MM.1S (cell line): ENCODE data around the gene LRRC61.

ENCODE experiments used
- DNase-seq: peaks from one replicate; pipeline ENCODE4 v3.0.0-alpha.2; 2015
- H2AFZ ChIP-seq: fragments of 300-600 bp; sonication (generic); 2 replicates; pipeline ENCODE4 v1.6.0; 2016; ENCODE audit warnings: antibody characterized with exemption, low read length
- H3F3A ChIP-seq: fragments of 300-600 bp; sonication (generic); 2 replicates; pipeline ENCODE4 v1.6.1; 2016; ENCODE audit warnings: mild to moderate bottlenecking, antibody characterized with exemption, low read length, moderate library complexity, mixed read lengths; ENCODE audit not compliant: insufficient read depth
- H3K27ac ChIP-seq: fragments of 300-600 bp; sonication (generic); 2 replicates; pipeline ENCODE4 v1.5.1; 2016; ENCODE audit warnings: mild to moderate bottlenecking, low read length
- H3K27me3 ChIP-seq: fragments of 300-600 bp; sonication (generic); replicated peaks from 2 replicates; pipeline ENCODE4 v1.6.0; 2016; ENCODE audit warnings: low read length; ENCODE audit not compliant: insufficient read depth
- H3K36me3 ChIP-seq: fragments of 300-600 bp; sonication (generic); replicated peaks from 2 replicates; pipeline ENCODE4 v1.6.1; 2016; ENCODE audit warnings: mild to moderate bottlenecking, low read length, mixed read lengths; ENCODE audit not compliant: insufficient read depth
- H3K4me1 ChIP-seq: fragments of 300-600 bp; sonication (generic); 2 replicates; pipeline ENCODE4 v1.6.1; 2016; ENCODE audit warnings: low read length, mixed read lengths
- H3K4me2 ChIP-seq: fragments of 300-600 bp; sonication (generic); 2 replicates; pipeline ENCODE4 v1.6.0; 2016; ENCODE audit warnings: low read depth, low read length
- H3K4me3 ChIP-seq: fragments of 300-600 bp; sonication (generic); 2 replicates; pipeline ENCODE4 v1.5.1; 2016; ENCODE audit warnings: low read length, mixed read lengths
- H3K79me2 ChIP-seq: fragments of 300-600 bp; sonication (generic); 2 replicates; pipeline ENCODE4 v1.6.1; 2016; ENCODE audit warnings: mixed run types, low read length, mixed read lengths
- H3K9ac ChIP-seq: fragments of 300-600 bp; sonication (generic); 2 replicates; pipeline ENCODE4 v1.6.1; 2016; ENCODE audit warnings: low read length, mixed read lengths
- H3K9me2 ChIP-seq: fragments of 300-600 bp; sonication (generic); replicated peaks from 2 replicates; pipeline ENCODE4 v1.6.1; 2016; ENCODE audit warnings: mild to moderate bottlenecking, low read length, mixed read lengths; ENCODE audit not compliant: insufficient read depth
- H3K9me3 ChIP-seq: fragments of 300-600 bp; sonication (generic); replicated peaks from 2 replicates; pipeline ENCODE4 v1.6.1; 2016; ENCODE audit warnings: mild to moderate bottlenecking, low read length, mixed read lengths; ENCODE audit not compliant: insufficient read depth
- H4K20me1 ChIP-seq: fragments of 300-600 bp; sonication (generic); 2 replicates; pipeline ENCODE4 v1.6.1; 2016; ENCODE audit warnings: mild to moderate bottlenecking, low read length, moderate library complexity, mixed read lengths; ENCODE audit not compliant: insufficient read depth
- CTCF ChIP-seq: fragments of 300-600 bp; sonication (generic); IDR thresholded peaks from 2 replicates; pipeline ENCODE4 v1.5.1; 2016; ENCODE audit warnings: antibody characterized with exemption, low read length, mixed read lengths
- EZH2 ChIP-seq: fragments of 300-600 bp; sonication (generic); optimal IDR thresholded peaks from 2 replicates; pipeline ENCODE3; 2017; ENCODE audit warnings: low read depth, mild to moderate bottlenecking, antibody characterized with exemption, low read length, mixed read lengths
- EZH2phosphoT487 ChIP-seq: fragments of 300-600 bp; sonication (generic); IDR thresholded peaks from 2 replicates; pipeline ENCODE4 v1.6.1; 2018; ENCODE audit warnings: antibody characterized with exemption, low read length

Gene LRRC61

GRCh38 chr7:150361402-150361801 is 38.2 kb downstream of the LRRC61 start:
- Histone ChIP-seq H3K79me2 (no peaks in the 10 kb centered on the region), H3K27me3 (no peaks in the 10 kb centered on the region), H3K4me2 (no peak overlapping the region), H2AFZ (no peak overlapping the region), H3K4me3 (no peak overlapping the region), H3K4me1 (peaks cover 30% of the 10 kb centered on the region), H3K9ac (no peak overlapping the region), H3K27ac (no peak overlapping the region), H4K20me1 (no peaks in the 10 kb centered on the region), H3K9me3 (no peaks in the 10 kb centered on the region), H3F3A (peaks cover 23% of the 10 kb centered on the region), H3K9me2 (no peaks in the 10 kb centered on the region), H3K36me3 (no peaks in the 10 kb centered on the region)
- TF ChIP-seq EZH2 (no peak), CTCF (no peak)
- DNase-seq: no peak

- Histone ChIP-seq H3K79me2 (no peaks in the 10 kb centered on the region), H4K20me1 (no peaks in the 10 kb centered on the region), H3F3A (peaks cover 23% of the 10 kb centered on the region), H3K27me3 (no peaks in the 10 kb centered on the region), H2AFZ (no peak overlapping the region), H3K9me3 (no peaks in the 10 kb centered on the region), H3K9ac (no peak overlapping the region), H3K27ac (no peak overlapping the region), H3K4me3 (no peak overlapping the region), H3K36me3 (no peaks in the 10 kb centered on the region), H3K9me2 (no peaks in the 10 kb centered on the region), H3K4me1 (peaks cover 29% of the 10 kb centered on the region), H3K4me2 (no peak overlapping the region)
- TF ChIP-seq EZH2 (no peak), CTCF (no peak), EZH2phosphoT487 (no peak)
- DNase-seq: no peak
Observed at GRCh38 chr7:150361807-150362621, 38.9 kb downstream of the LRRC61 start.

- H3F3A ChIP-seq: peaks cover 24% of the 10 kb centered on the region
- no peaks in the 10 kb centered on the region for H3K9me3 ChIP-seq
- H3K36me3 ChIP-seq: no peaks in the 10 kb centered on the region
- TF ChIP-seq CTCF (no peak), EZH2 (no peak), EZH2phosphoT487 (no peak)
- no peak overlapping the region for H2AFZ ChIP-seq
- H3K79me2 ChIP-seq: no peaks in the 10 kb centered on the region
- no peaks in the 10 kb centered on the region for H3K9me2 ChIP-seq
- no peak overlapping the region for H3K27ac ChIP-seq
- DNase-seq: no peak
- H3K4me2 ChIP-seq: no peak overlapping the region
- no peak overlapping the region for H3K9ac ChIP-seq
- H3K4me1 ChIP-seq: peaks cover 26% of the 10 kb centered on the region
- H4K20me1 ChIP-seq: no peaks in the 10 kb centered on the region
- no peaks in the 10 kb centered on the region for H3K27me3 ChIP-seq
- H3K4me3 ChIP-seq: no peak overlapping the region
Observed at GRCh38 chr7:150363370-150363769, 40.2 kb downstream of the LRRC61 start.
